HG02763 (cell line): ENCODE measurements around the gene CKS1B.
"Not testable (repeated sequence)": the region's sequence is repeated elsewhere in the genome, so short reads cannot be mapped to it uniquely, and the experiment has no call there.

Source experiments
- ATAC-seq: cut with Tn5 transposase; IDR thresholded peaks from one replicate; pipeline ENCODE4 v1.9.1; 2021; ENCODE audit warnings: mild to moderate bottlenecking, moderate library complexity; ENCODE audit not compliant: unreplicated experiment

The CKS1B gene

GRCh38 chr1:154982897-154983648, 8.6 kb downstream of the CKS1B start, which contains the start of gene FLAD1:
Gene FLAD1, plus strand, starts transcription at chr1:154983344. Its CDS starts 351 bp downstream, at chr1:154983695.
- ATAC-seq = peak; percentile 97

- ATAC-seq = no peak
These were observed 9.4 kb downstream of the CKS1B start for GRCh38 chr1:154983776-154984466.

GRCh38 chr1:154986736-154987135, 12.3 kb downstream of the CKS1B start:
- ATAC-seq = not testable (repeated sequence)

- ATAC-seq = no peak
These were observed 12.8 kb downstream of the CKS1B start for GRCh38 chr1:154987326-154987725.

DNA sequence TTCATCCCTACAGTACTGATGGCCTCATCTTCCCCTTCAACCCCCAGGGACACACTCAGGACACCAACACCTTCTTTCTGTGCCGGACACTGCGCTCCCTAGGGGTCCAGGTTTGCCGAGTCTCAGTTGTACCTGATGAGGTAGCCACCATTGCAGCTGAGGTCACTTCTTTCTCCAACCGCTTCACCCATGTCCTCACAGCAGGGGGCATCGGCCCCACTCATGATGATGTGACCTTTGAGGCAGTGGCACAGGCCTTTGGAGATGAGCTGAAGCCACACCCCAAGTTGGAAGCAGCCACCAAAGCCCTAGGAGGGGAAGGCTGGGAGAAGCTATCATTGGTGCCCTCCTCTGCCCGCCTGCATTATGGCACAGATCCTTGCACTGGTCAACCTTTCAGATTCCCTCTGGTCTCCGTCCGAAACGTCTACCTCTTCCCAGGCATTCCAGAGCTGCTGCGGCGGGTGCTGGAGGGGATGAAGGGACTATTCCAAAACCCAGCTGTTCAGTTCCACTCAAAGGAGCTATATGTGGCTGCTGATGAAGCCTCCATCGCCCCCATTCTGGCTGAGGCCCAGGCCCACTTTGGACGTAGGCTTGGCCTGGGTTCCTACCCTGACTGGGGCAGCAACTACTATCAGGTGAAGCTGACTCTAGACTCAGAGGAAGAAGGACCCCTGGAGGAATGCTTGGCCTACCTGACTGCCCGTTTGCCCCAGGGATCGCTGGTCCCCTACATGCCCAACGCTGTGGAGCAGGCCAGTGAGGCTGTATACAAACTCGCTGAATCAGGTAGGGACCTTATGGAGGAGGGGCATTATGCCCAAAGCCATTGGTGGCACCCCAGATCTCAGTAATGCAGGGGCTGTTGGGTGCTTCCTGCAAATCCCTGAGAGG, 13.8 kb downstream of the CKS1B start:
- ATAC-seq = no peak

DNA sequence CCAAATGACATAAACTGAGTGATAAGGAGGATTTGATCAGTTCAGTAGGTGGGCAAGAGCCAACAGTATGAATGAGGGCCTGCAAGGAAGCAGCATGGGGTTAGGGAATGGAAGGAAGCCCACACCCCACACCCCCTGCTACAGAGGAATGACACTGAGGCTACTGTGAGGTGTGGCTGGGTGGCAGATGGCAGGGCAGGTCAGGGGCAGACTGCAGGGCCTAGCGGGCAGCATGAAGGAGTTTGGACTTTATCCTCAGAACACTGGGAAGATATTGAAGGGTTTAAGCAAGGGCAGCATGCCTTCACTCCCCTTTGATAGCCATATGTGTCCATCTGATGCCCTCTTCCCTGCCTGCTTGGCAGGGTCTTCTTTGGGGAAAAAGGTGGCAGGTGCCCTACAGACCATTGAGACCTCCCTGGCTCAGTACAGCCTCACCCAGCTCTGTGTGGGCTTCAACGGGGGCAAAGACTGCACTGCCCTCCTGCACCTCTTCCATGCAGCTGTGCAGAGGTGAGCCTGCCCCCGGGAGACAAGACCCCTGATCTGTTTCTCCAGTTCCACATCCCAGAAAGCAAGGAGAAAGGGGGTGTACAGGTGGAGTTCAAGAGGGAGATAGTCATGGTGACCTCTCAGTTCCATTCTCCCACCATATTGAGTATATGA, 14.8 kb downstream of the CKS1B start:
- ATAC-seq = no peak

GRCh38 chr1:154990276-154990675, 15.8 kb downstream of the CKS1B start:
- no peak for ATAC-seq

- ATAC-seq = no peak
These were observed 18.5 kb downstream of the CKS1B start for GRCh38 chr1:154992721-154993571.

DNA sequence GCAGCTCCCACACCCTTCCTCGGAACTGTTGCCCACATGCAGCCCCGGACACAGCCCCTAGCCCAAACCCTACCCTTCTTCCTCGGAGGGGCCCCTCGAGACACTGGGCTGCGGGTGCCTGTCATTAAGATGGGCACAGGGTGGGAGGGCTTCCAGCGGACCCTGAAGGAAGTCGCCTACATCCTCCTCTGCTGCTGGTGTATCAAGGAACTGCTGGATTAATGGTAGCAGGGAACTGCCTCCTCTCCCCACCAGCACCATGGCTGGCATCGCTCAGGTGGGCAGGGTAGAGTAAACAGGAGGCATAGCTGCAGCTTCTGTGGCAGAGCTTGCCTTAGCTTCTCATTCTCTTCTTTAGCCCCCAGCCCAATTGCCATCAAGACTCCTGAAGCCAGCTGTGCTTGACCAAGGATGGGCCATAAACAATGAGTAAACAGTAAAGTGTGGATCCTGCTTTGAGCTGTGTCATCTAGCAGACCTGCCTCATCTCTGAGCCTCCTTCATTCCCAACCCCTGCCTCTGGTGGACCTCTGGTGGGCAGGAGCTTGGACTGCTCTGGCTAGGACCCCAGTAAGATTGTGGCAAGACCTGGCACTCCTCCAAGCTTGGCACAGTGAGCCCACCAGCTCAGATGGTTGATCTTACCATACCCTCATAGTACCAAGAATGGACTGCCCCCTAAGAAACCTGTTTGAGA, 19.2 kb downstream of the CKS1B start, which contains the start of gene LENEP:
Gene LENEP, plus strand, starts transcription at position 15 of the 697 bp plus-strand sequence. Its CDS starts 22 bp downstream, at position 37.
- no peak for ATAC-seq

DNA sequence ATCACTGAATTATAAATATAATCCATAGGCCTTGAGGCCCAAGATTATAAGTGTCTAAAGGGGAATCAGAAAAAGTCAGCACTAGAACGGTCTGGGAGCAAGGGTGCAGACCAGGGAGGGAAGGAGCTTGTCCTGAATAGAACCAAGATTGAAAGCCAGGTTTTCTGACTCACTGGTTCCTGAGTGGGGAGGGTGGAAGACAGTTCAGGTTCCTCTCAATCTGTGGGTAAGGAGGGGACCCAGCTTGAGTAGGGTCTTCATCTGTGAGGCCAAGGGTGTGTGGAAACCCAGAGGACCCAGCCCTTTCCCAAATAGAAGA, 19.7 kb downstream of the CKS1B start:
- ATAC-seq = no peak

DNA sequence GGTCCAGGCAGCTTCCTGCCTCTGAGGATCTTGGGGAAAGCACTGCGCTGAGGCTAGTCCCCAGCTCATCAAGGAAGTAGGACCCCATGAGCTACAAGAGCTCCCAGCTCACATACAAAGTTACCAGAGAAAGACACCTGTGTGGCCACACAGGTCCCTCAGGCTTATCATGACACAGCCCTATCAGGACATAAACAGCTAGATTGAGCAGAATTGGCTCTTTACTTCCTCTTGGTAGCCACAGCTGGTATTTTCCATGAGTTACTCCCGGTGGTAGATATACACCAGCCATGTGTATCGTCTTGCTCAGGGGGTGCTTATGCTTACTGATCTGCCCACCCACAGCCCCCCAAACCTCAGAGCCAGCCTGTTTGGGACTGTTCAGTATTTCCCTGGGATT, 20.1 kb downstream of the CKS1B start:
- no peak for ATAC-seq

DNA sequence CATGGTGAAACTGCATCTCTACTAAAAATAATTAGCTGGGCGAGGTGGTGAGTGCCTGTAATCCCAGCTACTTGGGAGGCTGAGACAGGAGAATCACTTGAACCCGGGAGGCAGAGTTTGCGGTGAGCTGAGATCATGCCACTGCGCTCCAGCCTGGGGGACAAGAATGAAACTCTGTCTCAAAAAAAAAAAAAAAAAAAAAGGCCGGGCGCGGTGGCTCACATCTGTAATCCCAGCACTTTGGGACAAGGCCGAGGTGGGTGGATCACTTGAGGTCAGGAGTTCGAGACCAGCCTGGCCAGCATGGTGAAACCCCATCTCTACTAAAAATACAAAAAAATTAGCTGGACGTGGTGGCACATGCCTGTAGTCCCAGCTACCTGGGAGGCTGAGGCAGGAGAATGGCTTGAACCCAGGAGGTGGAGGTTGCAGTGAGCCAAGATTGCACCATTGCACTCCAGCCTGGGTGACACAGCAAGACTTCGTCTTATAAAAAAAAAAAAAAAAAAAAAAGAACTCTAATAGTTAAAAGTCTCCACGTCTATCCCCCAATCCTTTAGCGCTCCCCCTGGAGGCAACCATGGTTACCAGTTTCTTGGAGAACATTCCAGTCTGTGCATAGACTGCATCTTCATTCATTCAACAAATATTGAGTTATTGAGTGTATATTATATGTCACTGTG, 21.0 kb downstream of the CKS1B start:
- ATAC-seq = not testable (repeated sequence)

- no peak for ATAC-seq
These were observed 22.7 kb downstream of the CKS1B start for GRCh38 chr1:154996966-154997701.

GRCh38 chr1:154998201-154998780, 23.8 kb downstream of the CKS1B start:
- ATAC-seq = no peak

GRCh38 chr1:154998818-154999570, 24.5 kb downstream of the CKS1B start:
- ATAC-seq = no peak

DNA sequence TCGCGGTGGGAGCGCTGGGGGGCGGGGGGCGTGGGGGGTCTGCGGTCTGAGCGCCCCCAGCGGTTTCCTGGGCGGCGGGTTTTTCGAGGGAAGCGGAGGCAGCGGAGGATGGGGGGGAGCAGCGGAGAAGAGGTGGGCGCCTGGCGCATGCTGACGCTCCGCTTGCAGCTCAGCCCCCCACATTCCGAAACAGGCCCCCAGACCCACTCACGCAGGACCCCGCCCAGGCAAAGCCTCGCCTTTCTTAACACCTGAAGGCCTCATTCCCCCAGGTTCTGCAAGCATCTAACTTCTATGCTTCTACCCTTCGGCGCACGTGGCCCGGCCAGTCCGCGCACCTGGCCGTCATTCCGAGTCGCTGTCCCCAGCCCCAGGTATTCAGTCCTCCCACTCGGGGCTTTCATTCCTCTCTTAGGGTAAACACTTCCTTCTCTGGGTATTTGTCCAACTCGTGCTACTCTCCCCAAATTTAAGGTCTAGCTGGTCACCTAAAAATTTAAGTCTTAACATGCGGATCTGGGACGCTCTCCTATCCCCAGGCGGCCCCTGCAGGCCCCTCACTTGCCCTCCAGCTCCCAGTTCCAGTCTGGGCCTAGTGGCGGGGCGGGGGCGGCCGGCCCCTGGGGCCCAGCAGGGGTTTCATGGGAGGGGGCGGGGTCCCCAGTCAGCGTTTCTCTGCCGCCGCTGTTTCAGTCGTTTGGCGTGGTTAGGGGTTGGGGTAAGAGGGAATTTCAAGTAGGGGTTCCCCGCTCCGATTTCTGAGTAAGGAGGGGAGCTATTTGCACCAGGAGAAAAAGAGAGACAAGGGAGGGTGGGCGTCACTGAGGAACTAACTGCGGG, 25.3 kb downstream of the CKS1B start:
- no peak for ATAC-seq
